GOT3 (cell line): ENCODE data around the gene EGLN3.

Source experiments
- DNase-seq: peaks from one replicate; lab custom pipeline; 2025; ENCODE audit warnings: mixed read lengths; lab: John Stamatoyannopoulos, UW

EGLN3 gene

GRCh38 chr14:33962016-33962415, 11.1 kb upstream of the EGLN3 start:
- no peak for DNase-seq

- DNase-seq: no peak
Observed at GRCh38 chr14:33959692-33960151, 8.8 kb upstream of the EGLN3 start.

DNA sequence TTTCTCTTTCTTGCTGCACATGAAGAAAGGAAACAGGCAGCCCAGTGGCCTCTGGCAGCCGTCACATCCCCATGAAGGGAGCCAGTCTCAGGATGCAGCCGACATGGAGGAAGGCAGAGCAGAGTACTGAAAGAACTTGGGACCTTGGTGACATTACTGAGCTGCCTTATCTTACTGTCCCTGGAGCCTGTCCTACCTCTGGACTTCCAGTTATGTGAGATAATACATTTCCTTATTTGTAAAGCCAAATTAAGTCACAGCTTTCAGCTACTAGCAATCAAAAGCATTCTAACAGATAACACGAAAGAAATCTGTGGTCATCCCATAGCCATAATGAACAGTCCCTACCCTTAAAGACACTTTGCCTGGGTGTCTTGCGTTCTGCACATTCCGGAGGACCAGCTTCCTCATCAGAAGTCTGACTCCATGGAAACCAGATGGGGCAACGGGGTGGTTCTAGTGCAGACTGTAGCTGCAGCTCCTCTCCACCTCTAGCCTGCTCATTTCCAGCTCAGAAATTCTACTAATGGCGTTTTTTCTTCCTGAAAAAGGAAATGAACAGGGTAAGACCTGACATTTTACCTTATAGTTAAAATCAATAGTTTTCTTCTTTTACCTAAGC, 7.8 kb upstream of the EGLN3 start:
- DNase-seq: no peak

- no peak for DNase-seq
Observed at GRCh38 chr14:33957993-33958392, 7.1 kb upstream of the EGLN3 start.

DNA sequence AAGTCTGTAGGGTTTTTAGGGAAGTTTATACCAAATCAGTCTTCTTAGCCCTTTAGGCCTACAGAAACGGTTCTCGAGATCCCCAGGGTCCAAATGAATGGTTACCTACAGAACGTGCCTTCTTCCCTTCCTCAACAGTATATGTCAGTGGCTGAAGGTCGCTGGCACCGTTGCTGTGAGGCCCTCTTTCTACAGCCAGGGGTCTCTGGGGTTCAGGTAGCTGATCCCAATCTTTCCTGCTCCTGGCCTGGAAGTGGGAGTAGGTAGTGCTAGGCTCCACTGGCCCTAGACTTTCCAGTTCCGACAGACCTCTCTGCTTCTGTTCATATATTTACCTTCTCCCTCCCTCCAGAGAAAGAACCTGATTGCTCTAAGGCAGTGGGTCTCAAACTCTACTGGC, 6.4 kb upstream of the EGLN3 start:
- no peak for DNase-seq

GRCh38 chr14:33956640-33957039, 5.8 kb upstream of the EGLN3 start:
- DNase-seq: no peak

GRCh38 chr14:33954016-33954598, 3.2 kb upstream of the EGLN3 start:
- DNase-seq: no peak

DNA sequence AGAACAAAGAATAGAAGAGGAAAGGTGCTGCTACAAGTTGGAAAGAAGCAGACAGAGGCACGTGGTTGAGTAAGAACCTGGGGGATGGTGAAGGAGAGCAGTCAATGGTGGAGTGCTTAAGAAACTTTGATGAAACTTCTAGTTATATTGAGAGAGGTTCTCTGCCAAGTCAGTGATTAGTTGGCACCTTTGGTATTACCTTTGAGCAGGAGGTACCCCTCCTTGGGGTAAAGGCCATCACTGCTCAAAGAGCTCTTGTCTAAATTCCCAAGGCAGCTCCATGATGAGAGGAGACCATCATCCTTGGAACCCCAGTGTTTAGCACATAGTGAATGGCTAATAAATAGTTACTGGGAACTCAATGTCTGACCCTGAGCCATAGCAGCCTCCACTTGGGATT, 1.7 kb upstream of the EGLN3 start:
- DNase-seq: no peak

DNA sequence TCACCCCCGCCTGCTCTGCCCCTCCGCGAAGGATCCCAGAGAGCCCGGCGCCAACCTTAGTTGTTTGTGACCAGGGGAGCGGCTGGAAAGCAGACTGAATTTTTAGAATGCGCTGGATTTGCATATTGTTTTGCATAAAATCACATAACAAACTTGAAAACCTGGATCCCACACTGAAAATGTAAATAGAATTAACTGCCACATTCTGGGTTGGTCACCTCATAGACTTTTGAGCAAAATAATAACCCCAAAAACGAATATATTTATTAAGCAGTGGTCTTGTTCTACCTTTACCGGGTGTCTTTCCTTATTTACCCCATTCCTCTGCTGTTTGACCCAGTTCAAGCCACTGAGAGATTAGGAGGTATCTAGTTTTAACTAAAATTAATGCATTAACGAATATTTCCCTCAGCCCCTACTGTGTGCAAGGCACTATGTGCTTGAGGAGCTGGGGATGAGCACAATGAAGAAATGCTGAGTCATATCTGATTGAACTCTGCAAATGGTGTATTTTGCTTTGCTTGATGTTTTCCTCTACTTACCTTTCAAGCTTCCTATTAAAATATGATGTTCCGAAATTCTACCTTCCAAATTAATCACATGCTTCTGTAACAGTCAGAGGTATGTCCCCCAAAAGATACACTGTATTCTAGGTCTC, 438 bp upstream of the EGLN3 start:
- DNase-seq: no peak

DNA sequence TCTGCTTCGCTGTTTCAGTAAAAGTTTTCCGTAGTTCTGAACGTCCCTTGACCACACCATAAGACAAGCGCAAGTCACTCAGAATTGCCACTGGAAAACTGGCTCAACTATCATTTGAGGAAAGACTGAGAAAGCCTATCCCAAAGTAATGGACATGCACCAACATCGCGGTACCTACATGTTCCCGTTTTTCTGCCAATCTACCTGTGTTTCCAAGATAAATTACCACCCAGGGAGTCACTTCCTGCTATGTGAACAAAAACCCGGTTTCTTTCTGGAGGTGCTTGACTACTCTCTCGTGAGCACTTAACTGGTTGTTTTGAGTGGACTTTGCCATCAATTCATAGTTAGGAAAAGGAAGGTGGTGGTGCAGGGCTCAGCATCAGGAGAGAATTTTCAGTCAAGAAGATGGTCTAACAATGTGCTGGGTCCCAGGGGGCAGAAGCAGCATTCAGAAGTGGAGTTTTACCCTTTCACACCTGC, 1.4 kb downstream of the EGLN3 start:
- DNase-seq: no peak

DNA sequence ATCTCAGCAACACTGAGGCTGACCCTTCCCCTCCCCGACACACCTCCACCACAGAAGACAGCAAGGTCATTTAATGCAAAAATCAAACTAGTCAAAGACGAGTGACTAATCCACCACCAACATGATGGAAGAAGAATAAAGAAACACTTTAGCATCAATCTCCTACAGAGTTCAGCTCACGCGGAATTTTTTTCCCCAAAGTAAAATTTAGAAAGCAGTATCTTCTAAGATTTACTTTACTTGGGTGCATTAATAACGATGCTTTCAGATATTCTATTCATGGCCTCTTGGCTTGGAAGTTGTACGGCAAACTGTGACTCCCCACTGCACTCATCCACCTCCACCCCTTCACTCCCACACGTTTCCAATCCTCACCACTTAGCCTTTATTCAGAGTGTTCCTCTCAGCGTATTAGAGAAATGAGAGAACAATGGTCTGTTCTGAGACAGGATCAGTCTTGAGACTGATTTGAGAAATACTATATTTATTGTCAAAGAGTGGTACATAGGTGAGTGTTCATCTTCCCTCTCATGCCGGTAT, 1.9 kb downstream of the EGLN3 start:
- no peak for DNase-seq

DNA sequence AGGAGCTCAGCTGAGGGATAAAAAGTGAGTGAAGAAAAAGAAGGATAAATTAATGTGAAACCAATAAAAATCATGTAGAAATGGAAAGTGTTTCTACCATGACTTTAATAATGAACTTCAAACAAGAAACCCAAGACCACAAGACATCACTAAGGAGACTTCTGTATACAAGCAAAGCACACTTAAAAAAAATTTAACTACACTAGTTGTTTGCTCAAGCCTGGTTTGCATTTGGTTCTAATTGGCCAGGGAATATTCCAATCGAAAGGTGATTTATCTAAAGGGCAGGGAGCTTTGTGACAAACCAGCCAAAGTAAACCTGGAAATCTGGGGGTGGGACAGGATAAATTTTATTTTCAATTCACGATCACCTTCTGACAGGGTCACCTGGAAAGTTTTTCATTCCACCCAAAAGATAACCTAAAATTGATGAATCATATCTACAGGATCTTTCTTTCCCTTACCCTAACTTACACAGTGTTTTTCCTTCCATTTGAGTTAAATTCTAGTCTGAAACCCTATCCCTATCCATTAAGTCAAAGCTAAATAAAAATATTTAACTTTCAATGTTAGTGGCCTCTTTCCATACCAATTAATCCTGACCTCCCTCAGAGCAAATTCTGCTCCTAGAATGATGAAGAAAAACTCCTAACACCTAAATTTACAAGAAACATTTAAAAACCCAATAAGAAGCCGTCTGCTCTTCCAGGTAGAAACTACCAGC, 2.6 kb downstream of the EGLN3 start:
- DNase-seq: no peak

- no peak for DNase-seq
Observed at GRCh38 chr14:33946679-33947476, 4.0 kb downstream of the EGLN3 start.

- DNase-seq: no peak
Observed at GRCh38 chr14:33945210-33946088, 5.4 kb downstream of the EGLN3 start.

DNA sequence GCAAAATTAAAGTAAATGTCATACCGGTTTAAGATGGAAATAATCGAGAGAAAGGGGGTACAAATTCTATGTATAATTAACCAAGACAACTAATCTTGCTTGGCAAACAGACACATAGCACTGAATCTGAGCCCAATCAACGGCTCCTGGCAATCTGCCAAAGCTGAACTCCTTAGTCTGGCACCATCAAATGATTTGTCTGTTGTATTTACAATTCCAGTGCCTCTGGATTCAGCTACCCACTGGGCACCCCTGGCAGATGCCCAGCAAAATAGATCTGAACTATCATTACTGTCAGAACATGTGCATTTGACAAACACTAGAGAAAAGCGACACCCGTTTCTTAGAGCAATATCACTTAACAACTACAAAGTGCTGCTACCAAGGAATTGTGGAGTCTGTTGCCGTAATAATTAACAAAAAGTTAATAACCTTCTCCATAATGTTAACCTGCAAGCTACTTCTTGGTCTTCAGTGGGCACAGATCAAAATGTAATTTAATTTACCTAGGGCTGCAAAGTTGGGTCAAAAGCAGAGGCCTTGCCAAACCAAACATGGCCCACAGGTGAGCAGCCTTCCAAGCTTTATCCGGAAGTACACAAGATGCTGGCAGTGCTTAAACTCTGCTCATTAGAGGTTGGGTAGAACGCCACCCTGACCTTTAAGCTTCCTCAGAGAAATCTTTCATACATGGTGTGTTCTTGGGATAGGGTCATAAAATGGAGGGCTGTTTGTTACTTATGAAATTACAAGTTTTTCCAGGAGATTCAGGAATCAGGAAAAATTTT, 7.6 kb downstream of the EGLN3 start:
- DNase-seq: no peak

DNA sequence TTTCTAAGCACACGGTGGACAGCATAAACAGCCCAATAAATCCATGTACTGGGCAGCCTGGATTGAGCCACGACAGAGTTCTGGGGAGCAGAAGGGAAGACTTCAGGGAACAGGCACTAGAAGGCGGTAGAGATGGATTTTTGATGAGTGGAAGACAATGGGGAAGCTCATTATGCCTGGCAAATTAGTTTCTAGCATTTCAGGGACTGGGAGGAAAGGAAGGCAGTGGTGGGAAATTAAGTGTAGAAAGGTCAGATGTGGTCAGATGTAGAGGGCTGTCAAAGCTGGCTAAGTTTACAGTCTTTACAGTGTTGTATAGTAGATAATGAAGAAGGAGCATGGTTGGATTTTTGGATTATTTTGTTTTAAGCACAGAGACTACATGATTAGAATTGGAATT, 9.2 kb downstream of the EGLN3 start:
- no peak for DNase-seq

GRCh38 chr14:33940561-33941011, 10.3 kb downstream of the EGLN3 start:
- no peak for DNase-seq

DNA sequence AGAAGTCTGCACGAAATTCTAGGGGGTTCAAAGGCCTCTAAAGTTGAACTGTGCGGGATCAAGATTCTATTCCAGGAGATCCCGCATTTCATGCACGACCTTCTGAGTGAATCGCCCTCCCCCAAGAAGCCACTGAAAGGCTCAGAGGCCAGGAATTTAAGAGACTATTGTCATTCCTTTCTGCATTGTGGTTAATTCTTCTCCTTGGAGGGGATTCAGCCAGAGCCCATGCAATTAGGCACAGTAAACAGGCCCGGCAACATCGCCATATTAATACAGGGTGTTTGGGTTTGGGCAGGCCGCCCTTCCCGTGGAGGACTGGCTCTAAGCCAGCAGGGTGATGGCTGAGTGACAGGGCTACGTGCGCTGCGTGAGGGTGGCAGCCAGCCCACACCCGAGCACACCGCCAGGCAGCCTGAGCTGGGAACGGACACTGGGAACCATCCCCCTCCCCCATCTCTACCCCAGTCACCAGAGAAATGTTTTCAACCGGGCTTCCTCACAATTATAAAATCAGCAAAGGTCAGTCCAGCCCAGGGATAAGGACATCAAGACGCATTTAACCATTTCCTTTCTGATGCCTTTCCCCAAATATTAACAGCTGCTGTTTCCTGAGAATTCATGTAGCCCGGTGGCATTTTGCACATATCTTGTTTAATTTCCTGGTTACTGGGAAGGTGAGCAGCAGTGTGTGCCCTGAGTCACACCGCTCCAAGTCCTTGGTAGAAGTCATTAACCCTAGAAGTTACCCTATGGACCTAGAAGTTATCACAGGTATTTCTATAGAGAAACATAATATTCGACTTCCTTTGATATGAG, 12.5 kb downstream of the EGLN3 start:
- no peak for DNase-seq

- no peak for DNase-seq
Observed at GRCh38 chr14:33936391-33936790, 14.5 kb downstream of the EGLN3 start.
